CD4-positive, CD25-positive, alpha-beta regulatory T cell (primary cell): ENCODE results near the gene NOL4L. TPM values are rescaled to one million over a fixed set of nuclear protein-coding genes. Genes with fewer than 3 reads are reported as not detected.

Source experiments
- ATAC-seq, 2 donors: fragments of 150-1000 bp; cut with Tn5 transposase; one replicate each; pipeline ENCODE4 v1.10.0; 2021; ENCODE audit warnings: low read depth in 2 of 2, moderate number of reproducible peaks in 2 of 2, moderate library complexity in 1 of 2
- DNase-seq, 3 donors: peaks; one replicate each; pipeline versions ENCODE4 v3.0.0 to v3.0.0-alpha.2; 2012 to 2022; ENCODE audit warnings: mixed read lengths in 1 of 3
- H3K27ac ChIP-seq: one replicate; pipeline ENCODE4 v1.7.0; 2013; ENCODE audit warnings: mild to moderate bottlenecking, low read length; ENCODE audit not compliant: insufficient read depth, poor library complexity, severe bottlenecking
- H3K27me3 ChIP-seq: one replicate; pipeline ENCODE4 v1.7.0; 2013; ENCODE audit warnings: low read length; ENCODE audit not compliant: control insufficient read depth, insufficient read depth
- H3K36me3 ChIP-seq: one replicate; pipeline ENCODE4 v1.7.0; 2013; ENCODE audit warnings: mild to moderate bottlenecking, low read length, moderate library complexity; ENCODE audit not compliant: control insufficient read depth, insufficient read depth
- H3K4me1 ChIP-seq: 2 replicates; pipeline ENCODE4 v1.7.0; 2013; ENCODE audit warnings: mild to moderate bottlenecking, low read length; ENCODE audit not compliant: insufficient read depth, control insufficient read depth, poor library complexity, severe bottlenecking
- H3K4me3 ChIP-seq: one replicate; pipeline ENCODE4 v1.7.0; 2013; ENCODE audit warnings: low read depth, mild to moderate bottlenecking, low read length, moderate library complexity
- H3K9me3 ChIP-seq, 2 experiments: 1 replicate in 1 of 2; 2 replicates in 1 of 2; pipeline ENCODE4 v1.7.0; 2013; ENCODE audit warnings: low read length in 2 of 2, mild to moderate bottlenecking in 1 of 2, moderate library complexity in 1 of 2; ENCODE audit not compliant: control insufficient read depth in 2 of 2
- H3K27ac Mint-ChIP-seq, 3 donors: one replicate each; pipeline ENCODE4 v1.8.0; 2020 to 2022; ENCODE audit warnings: mild to moderate bottlenecking in 3 of 3, mixed read lengths in 3 of 3, moderate library complexity in 2 of 3
- H3K27me3 Mint-ChIP-seq: one replicate; pipeline ENCODE4 v1.8.0; 2022; ENCODE audit warnings: mild to moderate bottlenecking, mixed read lengths
- H3K36me3 Mint-ChIP-seq: one replicate; pipeline ENCODE4 v1.8.0; 2020; ENCODE audit warnings: mixed read lengths
- H3K4me1 Mint-ChIP-seq, 4 donors: one replicate each; pipeline ENCODE4 v1.8.0; 2020 to 2022; ENCODE audit warnings: mixed read lengths in 4 of 4, mild to moderate bottlenecking in 1 of 4
- H3K4me3 Mint-ChIP-seq, 4 donors: one replicate each; pipeline ENCODE4 v1.8.0; 2020 to 2022; ENCODE audit warnings: mild to moderate bottlenecking in 4 of 4, mixed read lengths in 4 of 4, moderate library complexity in 3 of 4
- H3K9me3 Mint-ChIP-seq, 7 donors: one replicate each; pipeline ENCODE4 v1.8.0; 2020 to 2022; ENCODE audit warnings: mixed read lengths in 7 of 7, mild to moderate bottlenecking in 3 of 7, moderate library complexity in 2 of 7
- polyA plus RNA-seq, 4 donors: library from polyadenylated mRNA; unstranded; fragments of 300-500 nt; fragmentation: Illumina TruSeq; gene quantifications; one replicate each; pipeline ENCODE4 v1.2.3, GENCODE V29; 2021
- total RNA-seq: library from RNA; stranded (reverse); gene quantifications from one replicate; pipeline ENCODE4 v1.2.3, GENCODE V29; 2022

Gene NOL4L
- total and polyA plus RNA-seq, 5 donors from 2014 or later, result 7.1 to 84.8 (median 10.8) TPM

GRCh38 chr20:32576560-32576959, 8.6 kb downstream of the NOL4L start:
- peaks cover 56% of the 10 kb centered on the region for H3K4me1 ChIP-seq
- H3K4me1 Mint-ChIP-seq, result peaks cover 0 to 70% (median 42%) of the 10 kb centered on the region in 4 donors
- H3K9me3 Mint-ChIP-seq, result no peaks in the 10 kb centered on the region
- H3K36me3 ChIP-seq, result no peaks in the 10 kb centered on the region
- H3K36me3 Mint-ChIP-seq, result peaks cover 5% of the 10 kb centered on the region
- no peak for ATAC-seq
- H3K4me3 ChIP-seq, result no peak overlapping the region
- no peaks in the 10 kb centered on the region for H3K9me3 ChIP-seq
- no peak overlapping the region for H3K4me3 Mint-ChIP-seq
- no peak overlapping the region for H3K27ac Mint-ChIP-seq
- no peaks in the 10 kb centered on the region for H3K27me3 ChIP-seq
- no peaks in the 10 kb centered on the region for H3K27me3 Mint-ChIP-seq
- no peak overlapping the region for H3K27ac ChIP-seq
- no peak for DNase-seq

- H3K4me3 Mint-ChIP-seq, result no peak overlapping the region
- no peak for DNase-seq
These were observed 9.3 kb downstream of the NOL4L start for GRCh38 chr20:32575805-32576204.

GRCh38 chr20:32575227-32575581, 9.9 kb downstream of the NOL4L start:
- DNase-seq (no peak), ATAC-seq (no peak)
- H3K27ac ChIP-seq, result no peak overlapping the region
- H3K4me3 Mint-ChIP-seq, result no peak overlapping the region
- no peaks in the 10 kb centered on the region for H3K9me3 Mint-ChIP-seq
- H3K9me3 ChIP-seq, result no peaks in the 10 kb centered on the region
- H3K4me1 Mint-ChIP-seq, result peaks cover 0 to 70% (median 41%) of the 10 kb centered on the region in 4 donors
- no peaks in the 10 kb centered on the region for H3K27me3 ChIP-seq
- no peak overlapping the region for H3K27ac Mint-ChIP-seq
- H3K36me3 ChIP-seq, result no peaks in the 10 kb centered on the region
- no peaks in the 10 kb centered on the region for H3K27me3 Mint-ChIP-seq
- no peak overlapping the region for H3K4me3 ChIP-seq
- peaks cover 57% of the 10 kb centered on the region for H3K4me1 ChIP-seq
- H3K36me3 Mint-ChIP-seq, result peaks cover 5% of the 10 kb centered on the region

More at GRCh38 chr20:32575805-32576204, 9.3 kb downstream of the NOL4L start:
- H3K9me3 Mint-ChIP-seq, result no peaks in the 10 kb centered on the region
- H3K4me3 ChIP-seq, result no peak overlapping the region
- H3K27ac Mint-ChIP-seq, result no peak overlapping the region
- peaks cover 0 to 70% (median 41%) of the 10 kb centered on the region in 4 donors for H3K4me1 Mint-ChIP-seq
- no peaks in the 10 kb centered on the region for H3K36me3 ChIP-seq
- peaks cover 56% of the 10 kb centered on the region for H3K4me1 ChIP-seq
- H3K36me3 Mint-ChIP-seq, result peaks cover 5% of the 10 kb centered on the region
- no peaks in the 10 kb centered on the region for H3K9me3 ChIP-seq
- no peaks in the 10 kb centered on the region for H3K27me3 Mint-ChIP-seq
- H3K27ac ChIP-seq, result no peak overlapping the region
- H3K27me3 ChIP-seq, result no peaks in the 10 kb centered on the region
- ATAC-seq, result no peak

- no peaks in the 10 kb centered on the region for H3K9me3 ChIP-seq
- Mint-ChIP-seq H3K9me3 (no peaks in the 10 kb centered on the region), H3K27me3 (no peaks in the 10 kb centered on the region), H3K36me3 (peaks cover 5% of the 10 kb centered on the region), H3K4me1 (peaks cover 0 to 69% (median 40%) of the 10 kb centered on the region in 4 donors), H3K4me3 (no peak overlapping the region), H3K27ac (peak overlapping the region; percentile 59 to 76 (median 64))
- H3K27ac ChIP-seq, result no peak overlapping the region
- H3K4me3 ChIP-seq, result no peak overlapping the region
- no peaks in the 10 kb centered on the region for H3K36me3 ChIP-seq
- DNase-seq (peak in 1 of 3 donors; percentile 44), ATAC-seq (peak in 1 of 2 donors; percentile 20)
- no peaks in the 10 kb centered on the region for H3K27me3 ChIP-seq
- peaks cover 53% of the 10 kb centered on the region for H3K4me1 ChIP-seq
These were observed 10.6 kb downstream of the NOL4L start for GRCh38 chr20:32574296-32575226.

GRCh38 chr20:32573167-32573851, 11.8 kb downstream of the NOL4L start:
- no peaks in the 10 kb centered on the region for H3K9me3 ChIP-seq
- Mint-ChIP-seq H3K27me3 (no peaks in the 10 kb centered on the region), H3K9me3 (no peaks in the 10 kb centered on the region), H3K4me3 (peak overlapping the region in 1 of 4 donors; percentile 29), H3K27ac (peak overlapping the region; percentile 56 to 64 (median 59)), H3K4me1 (peaks cover 0 to 57% (median 43%) of the 10 kb centered on the region in 4 donors), H3K36me3 (peaks cover 5% of the 10 kb centered on the region)
- no peak overlapping the region for H3K4me3 ChIP-seq
- peaks cover 44% of the 10 kb centered on the region for H3K4me1 ChIP-seq
- no peak for ATAC-seq
- no peaks in the 10 kb centered on the region for H3K27me3 ChIP-seq
- no peaks in the 10 kb centered on the region for H3K36me3 ChIP-seq
- H3K27ac ChIP-seq, result no peak overlapping the region
- no peak for DNase-seq

- no peaks in the 10 kb centered on the region for H3K9me3 Mint-ChIP-seq
- ATAC-seq (no peak), DNase-seq (no peak)
- peak overlapping the region in 1 of 4 donors; percentile 68 for H3K4me3 Mint-ChIP-seq
- Histone ChIP-seq H3K4me1 (peaks cover 44% of the 10 kb centered on the region), H3K27me3 (no peaks in the 10 kb centered on the region), H3K36me3 (no peaks in the 10 kb centered on the region), H3K9me3 (no peaks in the 10 kb centered on the region), H3K27ac (no peak overlapping the region), H3K4me3 (no peak overlapping the region)
- no peaks in the 10 kb centered on the region for H3K27me3 Mint-ChIP-seq
- H3K4me1 Mint-ChIP-seq, result peaks cover 0 to 48% (median 37%) of the 10 kb centered on the region in 4 donors
- peak overlapping the region in 2 of 3 donors; percentile 73 to 84 for H3K27ac Mint-ChIP-seq
- H3K36me3 Mint-ChIP-seq, result peaks cover 5% of the 10 kb centered on the region
These were observed 12.7 kb downstream of the NOL4L start for GRCh38 chr20:32572271-32572968.

GRCh38 chr20:32571566-32571965, 13.6 kb downstream of the NOL4L start:
- no peak overlapping the region for H3K27ac ChIP-seq
- H3K36me3 ChIP-seq, result no peaks in the 10 kb centered on the region
- Mint-ChIP-seq H3K27me3 (no peaks in the 10 kb centered on the region), H3K9me3 (no peaks in the 10 kb centered on the region), H3K4me1 (peaks cover 0 to 45% (median 37%) of the 10 kb centered on the region in 4 donors), H3K36me3 (peaks cover 5% of the 10 kb centered on the region), H3K4me3 (no peak overlapping the region), H3K27ac (peak overlapping the region in 2 of 3 donors; percentile 73 to 84)
- no peak for DNase-seq
- H3K27me3 ChIP-seq, result no peaks in the 10 kb centered on the region
- no peak overlapping the region for H3K4me3 ChIP-seq
- peaks cover 44% of the 10 kb centered on the region for H3K4me1 ChIP-seq
- H3K9me3 ChIP-seq, result no peaks in the 10 kb centered on the region
- no peak for ATAC-seq
